Measurements from ENCODE around the gene LRRTM2. TPM values are rescaled to one million over a fixed set of nuclear protein-coding genes. Genes with fewer than 3 reads are reported as not detected.
"Not testable (repeated sequence)": the region's sequence is repeated elsewhere in the genome, so short reads cannot be mapped to it uniquely, and the experiment has no call there.

LRRTM2 gene
- total RNA-seq = 0.52 TPM
- long read RNA-seq = 0 reads

GRCh38 chr5:138874771-138875551 lies at the start of gene LRRTM2:
LRRTM2 (minus strand) TSS chr5:138875335; CDS start chr5:138874911, 424 bp downstream.
- H3K27me3 ChIP-seq = no peaks in the 10 kb centered on the region
- peaks cover 36% of the 10 kb centered on the region for H3K4me1 ChIP-seq
- no peak within 1 kb of the TSS for H3K4me3 ChIP-seq
- intact Hi-C loops (cut with DNase I) = no loop called here
- no peak for ATAC-seq
- TF ChIP-seq, protein P1, sequence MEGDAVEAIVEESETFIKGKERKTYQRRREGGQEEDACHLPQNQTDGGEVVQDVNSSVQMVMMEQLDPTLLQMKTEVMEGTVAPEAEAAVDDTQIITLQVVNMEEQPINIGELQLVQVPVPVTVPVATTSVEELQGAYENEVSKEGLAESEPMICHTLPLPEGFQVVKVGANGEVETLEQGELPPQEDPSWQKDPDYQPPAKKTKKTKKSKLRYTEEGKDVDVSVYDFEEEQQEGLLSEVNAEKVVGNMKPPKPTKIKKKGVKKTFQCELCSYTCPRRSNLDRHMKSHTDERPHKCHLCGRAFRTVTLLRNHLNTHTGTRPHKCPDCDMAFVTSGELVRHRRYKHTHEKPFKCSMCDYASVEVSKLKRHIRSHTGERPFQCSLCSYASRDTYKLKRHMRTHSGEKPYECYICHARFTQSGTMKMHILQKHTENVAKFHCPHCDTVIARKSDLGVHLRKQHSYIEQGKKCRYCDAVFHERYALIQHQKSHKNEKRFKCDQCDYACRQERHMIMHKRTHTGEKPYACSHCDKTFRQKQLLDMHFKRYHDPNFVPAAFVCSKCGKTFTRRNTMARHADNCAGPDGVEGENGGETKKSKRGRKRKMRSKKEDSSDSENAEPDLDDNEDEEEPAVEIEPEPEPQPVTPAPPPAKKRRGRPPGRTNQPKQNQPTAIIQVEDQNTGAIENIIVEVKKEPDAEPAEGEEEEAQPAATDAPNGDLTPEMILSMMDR (IDR thresholded peaks at IDR 0.05) = no peak
- DNase-seq = no peak
- no peaks in the 10 kb centered on the region for H3K36me3 ChIP-seq
- no peak within 1 kb of the TSS for H3K27ac ChIP-seq
- no peaks in the 10 kb centered on the region for H3K9me3 ChIP-seq

DNA sequence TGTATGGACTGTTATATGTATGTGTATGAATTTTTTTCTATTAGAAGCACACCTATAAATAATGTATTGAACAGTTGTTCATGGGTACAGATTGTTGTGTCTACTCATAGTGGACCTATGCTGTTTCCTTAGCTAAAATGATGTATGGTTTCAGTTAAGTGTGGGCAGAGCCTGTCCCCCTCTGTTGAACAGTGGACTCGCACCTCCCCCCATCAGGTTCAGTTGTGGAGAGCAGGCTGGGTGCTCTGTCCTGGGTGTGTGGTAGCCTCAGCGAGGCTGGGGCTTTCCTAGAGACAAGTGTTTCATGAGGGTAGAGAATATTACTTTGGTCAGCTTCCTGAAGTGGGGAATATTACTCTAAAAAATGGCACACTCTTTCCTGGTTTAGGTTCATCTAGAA lies 47.4 kb upstream of the LRRTM2 start:
- TF ChIP-seq, protein P1 (IDR thresholded peaks at IDR 0.05) = no peak
- ATAC-seq (no peak), DNase-seq (no peak)
- H3K4me3 ChIP-seq = no peak overlapping the region
- H3K9me3 ChIP-seq = no peaks in the 10 kb centered on the region
- no peak overlapping the region for H3K27ac ChIP-seq
- no peaks in the 10 kb centered on the region for H3K27me3 ChIP-seq
- intact Hi-C loops (cut with DNase I) = no loop called here
- peaks cover 4% of the 10 kb centered on the region for H3K4me1 ChIP-seq
- peaks cover 82% of the 10 kb centered on the region for H3K36me3 ChIP-seq

GRCh38 chr5:138921362-138921761 lies 46.2 kb upstream of the LRRTM2 start:
- intact Hi-C loops (cut with DNase I); H3K27me3 ChIP-seq; H3K4me1 ChIP-seq; ATAC-seq; H3K27ac ChIP-seq; H3K9me3 ChIP-seq; H3K4me3 ChIP-seq; DNase-seq: not testable (repeated sequence)
- peaks cover 73% of the 10 kb centered on the region for H3K36me3 ChIP-seq

GRCh38 chr5:138920181-138920580 lies 45.0 kb upstream of the LRRTM2 start:
- Histone ChIP-seq H3K9me3 (no peaks in the 10 kb centered on the region), H3K27me3 (no peaks in the 10 kb centered on the region), H3K36me3 (peaks cover 62% of the 10 kb centered on the region), H3K4me3 (no peak overlapping the region), H3K27ac (no peak overlapping the region), H3K4me1 (no peaks in the 10 kb centered on the region)
- ATAC-seq (no peak), DNase-seq (no peak)
- TF ChIP-seq, protein P1 (IDR thresholded peaks at IDR 0.05) = no peak
- intact Hi-C loops (cut with DNase I) = no loop called here

DNA sequence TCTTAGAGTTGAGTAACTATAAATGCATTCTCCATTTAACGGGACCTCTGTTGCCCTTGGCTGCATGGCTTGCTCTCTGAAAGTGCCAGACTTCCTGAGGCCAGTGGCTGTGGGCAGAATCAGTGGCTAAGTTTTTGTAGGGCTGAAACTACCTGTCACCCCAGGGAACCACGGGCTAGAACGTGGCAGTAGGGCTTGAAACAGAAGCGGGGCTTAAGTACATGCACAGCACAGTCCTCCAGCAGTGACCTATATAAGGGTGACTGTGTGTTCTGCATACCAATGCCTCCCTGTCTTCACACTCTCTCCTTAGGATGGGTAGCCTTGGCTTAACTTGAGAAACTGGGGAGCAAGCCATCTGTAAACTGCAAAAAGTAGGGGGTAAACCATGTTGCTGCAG lies 43.6 kb upstream of the LRRTM2 start:
- no peaks in the 10 kb centered on the region for H3K4me1 ChIP-seq
- ATAC-seq (no peak), DNase-seq (no peak)
- TF ChIP-seq, protein P1 (IDR thresholded peaks at IDR 0.05) = no peak
- no peak overlapping the region for H3K27ac ChIP-seq
- H3K4me3 ChIP-seq = no peak overlapping the region
- H3K36me3 ChIP-seq = peaks cover 56% of the 10 kb centered on the region
- H3K9me3 ChIP-seq = no peaks in the 10 kb centered on the region
- H3K27me3 ChIP-seq = no peaks in the 10 kb centered on the region
- intact Hi-C loops (cut with DNase I) = no loop called here

- TF ChIP-seq, protein P1 (IDR thresholded peaks at IDR 0.05) = no peak
- DNase-seq (no peak), ATAC-seq (no peak)
- intact Hi-C loops (cut with DNase I) = no loop called here
- no peak overlapping the region for H3K4me3 ChIP-seq
- H3K4me1 ChIP-seq = no peaks in the 10 kb centered on the region
- H3K36me3 ChIP-seq = peaks cover 35% of the 10 kb centered on the region
- no peaks in the 10 kb centered on the region for H3K9me3 ChIP-seq
- no peaks in the 10 kb centered on the region for H3K27me3 ChIP-seq
- no peak overlapping the region for H3K27ac ChIP-seq
These were observed 39.2 kb upstream of the LRRTM2 start for GRCh38 chr5:138914338-138914737.
